NCI-H2171 (cell line): ENCODE measurements around the gene TSPO.
A peak's percentile ranks its signal among the peaks of the same experiment; 100 is the strongest.

ENCODE experiments used
- DNase-seq: peaks from one replicate; lab custom pipeline; 2025; lab: John Stamatoyannopoulos, UW

TSPO gene

DNA sequence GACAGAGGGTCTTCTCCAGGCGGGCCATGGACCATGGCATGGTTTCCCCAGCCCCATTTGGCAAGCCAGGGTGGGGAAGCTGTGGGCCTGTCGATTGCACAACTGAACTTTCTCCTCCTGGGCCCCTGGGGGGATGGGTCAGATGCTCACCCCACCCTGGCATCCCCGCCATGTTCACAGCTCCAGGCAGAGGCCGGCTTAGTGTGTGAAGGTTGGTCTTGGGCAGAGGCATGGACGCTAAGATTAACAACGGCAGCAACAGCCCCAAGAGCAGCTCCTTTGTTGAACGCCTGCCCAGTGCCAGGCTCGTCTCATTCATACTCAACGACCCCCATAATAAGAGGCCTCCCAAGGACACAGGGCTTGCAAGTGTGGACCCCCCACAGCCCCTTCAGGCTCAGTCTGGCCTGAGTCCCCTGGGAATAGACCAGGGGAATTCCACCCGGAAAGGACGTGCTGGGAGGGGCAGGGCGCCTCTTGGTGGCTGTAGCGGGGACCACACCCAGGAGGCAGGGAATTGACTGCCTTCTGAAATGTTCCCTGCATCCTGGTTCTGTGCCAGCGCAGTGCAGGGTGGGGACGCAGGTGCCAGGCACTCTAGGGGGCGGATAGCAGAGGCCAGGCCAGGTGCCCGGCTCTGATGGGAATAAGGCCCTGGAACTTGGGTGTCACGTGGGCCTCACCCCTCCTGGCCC is 8.3 kb downstream of the TSPO start:
- no peak for DNase-seq

DNA sequence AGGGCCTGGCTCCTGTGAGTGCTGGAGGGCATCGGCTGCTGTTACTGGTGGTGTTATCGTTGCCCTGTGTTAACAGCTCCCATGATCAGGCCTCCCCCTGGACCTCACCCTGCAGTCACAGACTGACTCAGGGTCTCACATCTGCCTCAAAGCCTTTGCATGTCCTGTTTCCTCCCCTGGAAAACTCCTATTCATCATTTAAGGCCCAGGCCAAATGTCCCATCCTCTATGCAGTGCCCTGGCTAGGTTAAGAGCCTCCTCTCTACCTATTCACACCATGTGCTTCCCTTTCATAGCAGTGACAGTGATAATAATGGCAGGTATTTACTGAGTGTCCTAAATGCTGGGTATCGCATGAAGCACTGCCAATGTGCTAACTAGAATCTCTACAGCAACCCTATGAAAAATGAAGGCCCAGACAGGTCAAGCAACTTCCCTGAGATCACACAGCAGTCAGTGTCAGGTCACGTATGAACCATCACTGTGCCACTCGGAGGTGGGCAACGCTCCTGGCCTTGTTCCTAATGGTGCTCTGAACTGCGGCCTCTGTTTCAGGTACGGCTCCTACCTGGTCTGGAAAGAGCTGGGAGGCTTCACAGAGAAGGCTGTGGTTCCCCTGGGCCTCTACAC is 9.3 kb downstream of the TSPO start:
- no peak for DNase-seq

DNA sequence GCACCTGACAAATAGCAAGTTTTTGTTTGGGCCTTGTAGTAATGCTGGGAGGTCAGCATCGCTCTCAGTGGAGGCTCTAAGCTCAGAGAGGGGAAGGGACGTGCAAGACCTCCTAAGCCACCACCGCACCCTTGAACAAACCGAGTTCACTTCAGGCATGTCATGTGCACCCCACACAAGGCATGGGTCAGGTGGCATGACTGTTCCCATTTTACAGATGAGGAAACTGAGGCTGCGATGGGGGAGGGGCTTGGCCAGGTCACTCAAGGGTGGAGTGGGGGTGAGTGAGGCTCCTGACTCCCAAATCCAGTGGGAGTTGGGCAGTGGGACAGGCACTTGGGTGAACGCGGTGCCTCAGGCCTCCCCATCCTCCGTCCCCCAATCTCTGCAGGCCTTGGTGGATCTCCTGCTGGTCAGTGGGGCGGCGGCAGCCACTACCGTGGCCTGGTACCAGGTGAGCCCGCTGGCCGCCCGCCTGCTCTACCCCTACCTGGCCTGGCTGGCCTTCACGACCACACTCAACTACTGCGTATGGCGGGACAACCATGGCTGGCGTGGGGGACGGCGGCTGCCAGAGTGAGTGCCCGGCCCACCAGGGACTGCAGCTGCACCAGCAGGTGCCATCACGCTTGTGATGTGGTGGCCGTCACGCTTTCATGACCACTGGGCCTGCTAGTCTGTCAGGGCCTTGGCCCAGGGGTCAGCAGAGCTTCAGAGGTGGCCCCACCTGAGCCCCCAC is 11.2 kb downstream of the TSPO start:
- no peak for DNase-seq

DNA sequence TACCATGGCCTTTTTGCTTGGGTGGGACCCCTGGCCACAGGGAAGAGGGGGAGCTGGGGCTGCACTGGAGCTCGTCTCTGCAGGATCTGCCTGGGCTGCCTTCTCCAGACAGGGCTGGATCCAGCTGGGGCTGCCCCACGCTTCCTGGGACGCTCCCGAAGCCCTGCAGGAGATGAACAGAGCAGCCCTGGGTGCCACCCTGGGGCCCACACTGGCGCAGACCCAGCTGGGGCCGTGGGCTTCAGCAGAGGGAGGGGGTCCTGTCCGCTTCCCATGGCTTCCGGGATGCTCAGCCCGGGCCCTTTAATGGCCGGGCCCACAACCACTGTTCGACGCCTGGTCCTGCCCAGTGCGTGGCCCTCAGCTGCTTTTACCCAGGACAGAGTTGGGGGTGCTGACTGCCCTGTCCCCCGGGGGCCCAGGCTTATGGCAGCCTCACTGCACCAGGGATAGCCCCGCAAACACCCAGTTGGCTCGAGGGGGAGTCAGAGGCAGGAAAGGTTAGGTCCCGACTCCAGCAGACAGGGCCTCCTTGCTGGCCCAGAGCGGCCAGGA is 12.0 kb downstream of the TSPO start:
- DNase-seq: no peak

DNA sequence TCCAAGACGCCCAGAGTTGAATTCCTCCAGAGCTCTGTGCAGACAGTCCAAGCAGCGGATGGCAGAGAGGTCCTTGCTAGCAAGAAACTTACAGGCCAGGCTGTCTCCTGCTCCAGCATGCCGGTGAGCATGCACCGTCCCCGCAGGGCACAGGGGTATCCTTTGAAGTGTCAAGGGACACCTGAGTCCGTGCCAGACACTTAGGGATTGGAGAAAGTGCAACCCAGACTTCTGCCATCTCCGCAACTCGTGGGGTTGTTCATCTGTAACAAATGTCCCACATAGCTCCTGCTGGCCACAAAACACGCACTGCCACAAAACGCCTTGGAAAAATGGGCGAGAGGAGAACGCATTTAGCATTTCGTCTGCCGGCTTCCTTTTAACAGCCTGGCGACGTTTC is 13.3 kb downstream of the TSPO start:
- no peak for DNase-seq

DNA sequence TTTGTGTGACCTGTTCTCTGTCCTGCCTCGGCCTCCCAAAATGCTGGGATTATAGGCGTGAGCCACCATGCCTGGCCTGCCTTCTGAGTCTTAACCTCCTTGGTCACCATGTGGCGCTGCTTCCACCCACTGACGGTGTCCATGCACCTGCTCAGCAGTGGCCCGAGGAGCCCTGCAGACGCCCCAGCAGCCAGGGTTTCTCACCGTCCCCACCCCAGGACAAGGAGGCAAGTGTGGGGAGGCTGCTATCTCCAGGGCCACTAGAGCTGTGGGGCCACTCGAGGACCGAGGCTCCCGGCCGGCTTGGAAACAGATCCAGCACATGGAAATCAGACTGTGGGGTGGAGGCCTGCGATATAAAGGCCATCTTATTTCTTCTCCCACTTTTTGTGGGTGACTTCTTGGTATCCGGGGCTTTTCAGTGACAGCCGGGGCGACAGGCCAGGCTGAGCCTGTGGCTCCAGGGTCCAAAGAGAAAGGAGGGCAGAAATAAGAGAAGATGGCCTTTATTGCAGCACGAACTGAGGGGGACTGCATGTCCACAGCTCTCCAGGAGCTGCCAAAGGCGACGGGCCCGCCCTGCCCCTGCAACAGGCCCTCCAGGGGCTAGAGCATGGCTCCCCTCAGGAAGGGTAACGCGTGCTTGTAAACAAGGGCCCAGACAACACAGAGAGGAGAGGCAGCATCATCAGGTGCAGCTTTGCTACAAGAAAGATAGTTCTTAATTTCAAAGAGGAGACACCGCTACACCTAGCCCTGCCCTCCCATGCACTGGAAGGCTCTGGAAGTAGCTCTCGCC is 15.0 kb downstream of the TSPO start:
- DNase-seq: no peak

DNA sequence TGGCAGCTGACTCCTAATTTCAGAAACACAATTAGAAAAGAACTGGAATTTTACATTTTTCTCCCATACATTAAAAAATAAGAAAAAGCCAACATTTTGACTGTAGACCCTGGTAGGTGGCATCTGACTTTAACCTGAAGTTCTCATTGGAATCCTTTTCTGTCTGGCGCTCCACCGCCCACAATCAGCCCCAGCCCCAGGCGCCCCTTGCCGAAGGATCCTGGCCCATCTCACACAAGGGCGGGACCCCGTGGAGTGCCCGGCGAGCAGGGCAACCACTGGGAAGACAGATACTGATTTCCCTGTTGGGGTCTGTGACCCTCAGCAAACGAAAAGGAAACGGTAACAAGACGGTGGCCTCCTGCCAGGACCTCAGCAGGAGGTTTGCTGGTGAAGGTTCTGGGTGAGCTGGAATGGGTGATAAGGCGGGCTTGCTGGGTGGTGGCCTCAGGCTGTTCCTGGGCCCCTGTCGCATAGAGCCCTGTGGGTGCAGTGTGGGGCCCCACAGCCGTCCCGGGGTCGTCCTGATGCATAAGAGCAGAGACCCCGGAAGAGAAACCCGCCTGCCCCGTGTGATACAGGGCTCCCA is 15.7 kb downstream of the TSPO start:
- no peak for DNase-seq

DNA sequence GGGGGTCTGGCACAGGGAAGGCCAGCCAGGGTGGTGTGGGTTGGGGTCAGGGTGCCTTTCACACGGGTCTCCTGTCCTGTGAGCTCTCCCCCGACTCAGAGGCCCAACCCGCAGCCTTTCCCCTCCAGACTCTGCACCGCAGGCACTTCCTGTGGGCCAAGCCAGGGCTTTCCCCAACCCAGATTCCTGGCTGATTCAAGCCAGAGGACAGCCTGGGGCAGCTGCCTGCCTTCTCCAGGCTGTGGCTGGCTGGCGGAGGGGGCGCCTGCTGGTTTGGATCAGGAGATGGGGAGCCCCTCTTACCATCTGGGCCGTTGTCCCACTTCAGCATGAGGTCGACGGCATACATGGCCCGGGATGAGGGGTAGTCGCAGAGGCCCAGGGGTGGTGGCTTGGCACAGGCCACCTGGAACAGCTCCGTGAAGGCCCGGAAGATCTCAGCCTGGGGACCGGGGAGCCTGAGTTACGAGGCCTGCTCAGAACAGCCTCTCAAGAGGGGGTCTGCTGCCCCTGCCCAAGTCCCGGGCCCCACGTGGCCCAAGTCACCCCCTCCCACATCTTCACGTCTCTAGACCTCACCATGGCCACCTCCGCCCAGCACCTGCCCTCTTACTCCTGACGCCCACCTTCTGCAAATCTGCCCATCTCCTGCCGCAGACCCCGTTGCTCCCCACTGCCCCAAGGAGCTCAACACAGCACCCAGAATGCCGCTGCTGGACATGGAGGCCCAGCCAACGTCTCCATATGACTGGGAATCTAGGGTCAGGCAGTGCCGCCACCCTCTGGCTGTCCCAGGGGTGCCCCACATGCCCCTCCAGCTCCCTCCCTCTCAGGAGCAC is 17.3 kb downstream of the TSPO start:
- no peak for DNase-seq

DNA sequence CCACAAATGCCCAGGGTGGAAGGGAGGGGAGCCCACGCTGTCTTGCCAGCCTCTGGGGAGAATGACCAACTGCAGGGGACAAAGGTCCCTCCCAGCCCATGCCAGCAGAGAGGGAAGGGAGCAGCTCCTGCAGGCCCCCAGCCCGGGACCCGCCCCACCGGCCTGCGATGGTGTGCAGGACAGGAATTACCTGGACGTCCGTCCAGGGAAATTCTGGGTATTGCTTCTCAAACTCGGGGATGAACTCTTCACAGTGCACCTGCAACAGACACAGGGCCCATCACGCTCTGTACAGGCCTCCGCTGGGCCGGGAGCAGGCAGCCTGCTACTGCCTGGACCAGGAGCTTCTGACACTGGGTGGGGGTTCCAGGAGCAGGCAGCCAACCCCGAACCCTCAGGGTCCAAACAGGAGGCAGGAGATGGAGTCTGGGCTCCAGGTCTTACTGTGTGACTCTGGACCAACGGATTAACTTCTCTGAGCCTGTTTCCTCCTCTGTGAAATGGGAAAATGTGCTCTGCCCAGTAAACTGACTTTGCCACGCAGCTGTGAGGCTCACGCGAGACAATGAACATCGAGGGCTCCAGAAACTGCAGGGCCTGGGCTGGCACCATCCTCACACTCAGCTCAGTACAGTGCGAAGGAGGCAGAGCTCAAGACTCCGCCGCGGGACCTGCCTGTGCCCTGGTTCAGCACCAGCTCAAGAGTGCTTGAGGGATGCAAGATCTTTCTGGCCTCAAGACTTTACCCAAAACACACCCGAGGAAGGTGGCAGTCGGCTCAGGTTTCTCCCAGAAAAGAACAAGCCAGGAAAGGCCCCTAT is 18.2 kb downstream of the TSPO start:
- no peak for DNase-seq

DNA sequence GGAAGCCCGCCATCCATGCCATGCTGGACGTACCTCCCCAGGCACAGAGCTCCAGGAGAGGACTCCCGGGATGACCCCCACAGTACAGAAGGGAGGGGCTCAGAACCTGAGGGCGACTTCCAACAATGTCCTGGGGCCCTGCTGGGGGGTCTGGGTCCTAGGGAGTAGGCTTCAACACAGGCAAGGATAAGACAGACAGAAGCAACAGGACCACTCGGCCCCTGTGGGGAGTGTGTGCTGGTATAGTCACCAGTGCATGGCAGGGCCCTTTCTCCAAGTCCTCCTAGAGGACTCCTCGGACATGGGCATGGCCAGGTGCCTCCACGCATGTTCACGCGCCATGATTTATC is 18.7 kb downstream of the TSPO start:
- no peak for DNase-seq

DNA sequence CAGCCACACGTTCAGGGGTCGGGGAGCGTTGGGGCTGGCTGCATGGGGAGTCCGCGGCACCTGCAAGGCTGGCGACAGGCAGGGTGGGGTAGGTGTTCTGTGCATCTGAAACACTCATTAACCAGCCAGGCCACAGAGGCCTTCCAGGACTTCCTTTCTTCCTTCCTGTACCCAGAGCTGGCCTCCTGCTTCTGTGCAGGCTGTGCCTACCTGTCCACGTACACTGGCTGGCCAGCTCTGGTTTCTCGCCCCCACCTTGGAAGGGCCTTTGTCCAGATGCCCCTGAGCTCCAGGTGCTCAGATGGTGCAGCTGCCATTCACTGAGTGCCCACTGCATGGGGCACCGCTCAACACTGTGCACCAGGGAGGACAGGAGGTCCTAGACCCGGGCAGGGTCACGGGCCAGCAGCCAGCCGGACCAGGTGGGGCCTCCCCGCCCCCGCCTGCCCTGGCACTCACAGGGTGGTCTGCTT is 19.7 kb downstream of the TSPO start:
- DNase-seq: no peak

DNA sequence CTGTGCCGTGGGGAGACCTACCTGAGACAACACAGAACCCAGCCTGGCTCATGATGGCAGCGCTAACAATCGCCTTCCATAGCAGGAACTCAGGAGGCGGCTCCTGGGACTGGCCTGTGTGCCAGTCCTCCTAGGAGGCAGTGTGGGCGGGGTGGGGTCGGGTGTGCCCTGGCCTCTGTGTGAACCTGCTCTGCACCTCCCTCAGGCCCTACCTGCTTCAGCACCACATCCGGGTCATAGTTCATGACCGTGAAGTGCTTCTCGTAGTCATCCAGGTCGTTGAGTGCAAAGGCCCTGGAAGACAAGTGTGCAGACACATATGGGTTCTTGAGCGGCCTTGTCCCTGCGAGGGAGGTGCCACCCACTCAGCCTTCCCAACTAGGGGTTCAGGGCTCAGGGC is 20.2 kb downstream of the TSPO start:
- no peak for DNase-seq

DNA sequence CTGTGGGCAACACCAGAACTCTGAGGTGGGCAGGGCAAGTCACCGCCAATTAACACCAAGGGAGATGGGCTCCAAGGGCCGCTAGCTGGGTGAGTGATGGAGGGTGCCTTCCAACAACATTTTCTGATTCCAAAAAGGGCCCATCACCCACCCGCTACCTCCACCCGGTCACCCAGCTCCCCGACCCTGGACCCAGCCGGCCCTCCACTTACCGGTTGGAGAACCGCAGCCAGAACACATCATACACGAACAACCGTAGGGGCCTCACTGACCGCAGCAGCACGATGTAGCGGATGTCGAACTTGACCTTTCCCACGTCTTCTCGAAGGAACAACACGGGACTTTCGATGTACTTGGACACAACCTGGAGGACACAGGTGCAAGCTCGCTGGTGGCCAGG is 20.8 kb downstream of the TSPO start:
- no peak for DNase-seq

DNA sequence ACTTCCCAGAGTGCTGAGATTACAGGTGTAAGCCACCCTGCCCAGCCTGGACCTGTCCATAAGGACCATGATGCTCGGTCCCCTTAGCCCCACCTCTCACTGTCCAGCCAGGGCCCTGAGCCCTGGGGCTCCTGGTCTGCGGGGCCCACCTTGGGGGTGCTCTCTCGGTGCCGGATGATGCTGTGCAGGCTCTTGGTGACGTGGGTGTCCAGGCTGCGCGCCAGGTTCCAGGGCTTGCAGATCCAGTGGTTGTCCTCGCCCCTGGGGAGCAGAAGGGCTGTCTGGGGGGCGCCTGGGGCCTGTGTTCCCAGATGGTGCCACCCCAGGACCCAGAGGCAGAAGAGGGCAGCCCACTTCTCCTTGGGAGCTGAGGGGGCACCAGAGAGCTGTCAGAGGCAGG is 22.2 kb downstream of the TSPO start:
- no peak for DNase-seq

DNA sequence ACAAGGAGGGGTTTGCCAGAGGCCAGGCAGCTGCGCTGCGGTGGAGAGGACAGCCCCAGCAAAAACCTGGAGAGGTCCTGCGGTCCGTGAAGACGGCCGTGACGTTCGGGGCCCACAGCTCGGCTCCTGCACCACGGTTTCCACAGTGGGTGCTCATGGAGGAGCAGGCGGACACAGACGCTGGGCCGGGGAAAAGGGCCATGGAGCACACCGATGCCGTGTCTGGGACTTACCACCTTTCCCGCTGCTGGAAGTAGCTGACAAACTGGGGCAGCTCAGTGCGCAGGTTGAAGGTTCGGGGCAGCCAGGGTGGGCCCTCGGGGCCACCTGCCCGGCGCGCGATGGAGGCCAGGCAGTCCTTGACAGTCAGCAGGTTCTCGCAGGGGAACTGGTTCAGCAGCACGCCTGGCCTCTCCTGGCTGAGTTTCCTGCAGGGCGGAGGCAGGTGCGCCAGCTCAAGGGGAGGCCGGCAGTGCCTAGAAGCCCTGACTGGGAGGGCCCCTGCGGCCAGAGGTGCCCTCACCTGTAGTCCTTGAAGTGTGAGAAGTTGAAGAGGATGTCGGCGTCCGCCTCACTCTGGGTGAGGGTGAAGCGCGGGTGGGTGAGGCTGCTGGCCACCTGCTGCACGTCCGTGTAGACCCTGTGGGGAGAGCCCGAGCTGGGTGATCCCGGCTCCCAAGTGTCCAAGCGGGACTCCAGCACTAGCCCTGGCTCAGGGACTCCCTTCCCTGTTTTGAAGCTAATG is 22.8 kb downstream of the TSPO start:
- no peak for DNase-seq

DNA sequence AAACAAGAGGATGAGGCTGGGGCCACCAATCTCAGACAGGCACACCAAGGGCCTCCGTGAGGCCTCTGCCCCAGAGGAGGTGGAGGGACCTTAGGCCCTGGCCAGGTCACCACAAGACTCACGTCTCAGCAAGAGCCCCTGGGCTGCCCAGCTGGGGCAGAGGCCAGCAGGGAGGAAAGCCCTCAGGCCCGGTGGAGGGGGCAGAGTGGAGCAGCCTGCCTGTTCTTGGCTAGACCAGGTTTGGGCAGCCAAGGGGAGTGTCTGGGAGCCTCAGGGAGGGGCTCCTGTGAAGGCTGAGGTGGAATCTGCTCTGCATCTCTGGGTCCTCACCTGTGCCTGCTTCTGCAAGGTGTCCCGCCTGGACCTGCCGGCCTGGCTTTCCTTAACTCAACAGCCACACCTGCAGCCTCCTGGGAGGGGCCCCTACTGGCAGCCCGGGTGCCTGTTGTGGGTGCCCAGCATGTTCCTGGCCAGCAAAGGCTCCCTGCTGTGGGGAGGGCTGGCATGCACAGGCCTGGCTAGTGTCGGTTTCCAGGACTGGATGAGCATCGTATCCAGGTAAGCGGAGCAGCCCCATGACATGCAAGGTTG is 23.7 kb downstream of the TSPO start:
- no peak for DNase-seq

DNA sequence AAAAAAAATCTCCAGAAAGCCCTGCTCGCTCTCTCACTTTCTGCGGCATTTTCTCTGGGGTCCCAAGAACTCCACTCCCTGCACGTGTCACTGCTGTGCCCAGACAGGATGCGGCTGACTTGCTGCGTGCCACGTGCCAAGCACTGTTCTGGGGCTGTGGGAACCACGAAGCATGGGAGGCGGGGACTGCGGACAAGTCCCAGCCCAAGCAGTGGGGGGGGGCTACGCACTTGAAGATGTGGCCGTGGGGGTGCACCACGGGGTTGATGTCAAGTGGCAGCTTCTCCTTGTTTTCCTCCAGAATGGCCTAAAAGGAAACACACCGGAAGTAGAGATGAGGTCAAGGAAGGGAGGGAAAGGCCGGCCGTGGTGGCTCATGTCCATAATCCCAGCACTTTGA is 24.7 kb downstream of the TSPO start:
- DNase-seq: no peak

DNA sequence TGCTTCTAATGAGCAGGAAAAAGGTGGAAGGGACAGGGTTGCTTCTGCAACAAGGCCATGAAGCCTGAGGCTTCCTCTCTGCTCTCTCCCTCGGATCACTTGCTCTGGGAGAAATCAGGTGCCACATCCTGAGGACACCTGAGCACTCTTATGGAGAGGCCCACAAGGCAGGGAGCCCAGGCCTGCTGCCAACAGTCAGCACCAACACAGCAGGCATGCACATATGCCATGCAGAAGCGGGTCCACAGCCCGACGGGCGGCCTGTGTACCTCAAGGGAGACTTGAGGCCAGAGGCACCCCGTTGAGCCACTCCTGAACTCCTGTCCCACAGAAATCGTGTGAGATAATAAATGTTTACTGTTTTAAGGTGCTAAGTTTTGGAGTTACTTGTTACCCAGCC is 26.1 kb downstream of the TSPO start:
- peak; percentile 46 for DNase-seq
